Heart left ventricle (tissue), 16 donors: ENCODE results near the gene XXYLT1. TPM values are rescaled to one million over a fixed set of nuclear protein-coding genes. Genes with fewer than 3 reads are reported as not detected.

Experiments
- ATAC-seq, 4 donors: fragments of 200-7000 bp; cut with Tn5 transposase; one replicate each; pipeline ENCODE4 v1.9.1; 2020 to 2022; ENCODE audit warnings: moderate library complexity in 4 of 4, mild to moderate bottlenecking in 3 of 4, moderate number of reproducible peaks in 1 of 4
- DNase-seq, 5 donors: peaks; one replicate each; pipeline ENCODE4 v3.0.0-alpha.2; 2020
- H3K27ac ChIP-seq, 12 donors: fragments of 200-600 bp; sonication (generic) in 4 of 12; one replicate each; pipeline versions ENCODE4 v1.5.0 to v1.8.0; 2016 to 2022; ENCODE audit warnings: mild to moderate bottlenecking in 2 of 12
- H3K27me3 ChIP-seq, 9 donors: fragments of 200-600 bp; sonication (generic) in 2 of 9; one replicate each; pipeline versions ENCODE4 v1.5.1 to v1.8.0; 2016 to 2022; ENCODE audit warnings: mild to moderate bottlenecking in 3 of 9
- H3K36me3 ChIP-seq, 9 donors: fragments of 200-600 bp; sonication (generic) in 2 of 9; one replicate each; pipeline versions ENCODE4 v1.5.0 to v1.8.0; 2018 to 2022; ENCODE audit warnings: mild to moderate bottlenecking in 2 of 9
- H3K4me1 ChIP-seq, 12 donors: fragments of 200-600 bp; sonication (generic) in 4 of 12; one replicate each; pipeline versions ENCODE4 v1.5.0 to v1.8.0; 2016 to 2022; ENCODE audit warnings: mild to moderate bottlenecking in 3 of 12
- H3K4me3 ChIP-seq, 12 donors: fragments of 200-600 bp; sonication (generic) in 4 of 12; one replicate each; pipeline versions ENCODE4 v1.5.0 to v1.8.0; 2017 to 2022; ENCODE audit warnings: mild to moderate bottlenecking in 9 of 12, moderate library complexity in 4 of 12
- H3K9me3 ChIP-seq, 12 donors: fragments of 200-600 bp; sonication (generic) in 4 of 12; one replicate each; pipeline versions ENCODE4 v1.5.0 to v1.8.0; 2016 to 2022; ENCODE audit warnings: mild to moderate bottlenecking in 1 of 12
- CTCF ChIP-seq, 12 donors: fragments of 200-600 bp; sonication (generic) in 4 of 12; IDR thresholded peaks; one replicate each; pipeline versions ENCODE4 v1.5.0 to v1.8.0; 2018 to 2022; ENCODE audit warnings: antibody characterized with exemption in 12 of 12, mild to moderate bottlenecking in 5 of 12
- POLR2A ChIP-seq, 2 donors: fragments of 450-650 bp; IDR thresholded peaks; one replicate each; pipeline ENCODE4 v1.6.1; 2017; ENCODE audit warnings: antibody characterized with exemption in 2 of 2, mild to moderate bottlenecking in 2 of 2, moderate library complexity in 2 of 2
- WGBS, 4 donors: extraction: QIAGEN DNeasy Blood & Tissue Kit in 2 of 4; methylation state at CpG; one replicate each; pipeline versions ENCODE4 v1.1.5 to v1.1.7; 2013 to 2018; 5-methylcytosine and 5-hydroxymethylcytosine counted together
- intact Hi-C, 10 donors: fragments of 100-400 bp; cut with DNase I; formaldehyde crosslinking; loops; one replicate each; pipeline versions ENCODE4 v1.11.1 to v1.14.2; 2022
- polyA plus RNA-seq, 2 donors: library from polyadenylated mRNA; stranded (reverse); fragments of 200-250 nt; gene quantifications; one replicate each; pipeline ENCODE4 v1.2.3, GENCODE V29; 2013
- total RNA-seq, 9 donors: library from RNA; depleted of rRNA in 2 of 9; stranded (reverse); fragments of >200 nt in 2 of 9; fragmentation: NEBNext Ultra II Directional in 3 of 9; extraction: Animal tissue kit (Norgen Biotek cat#: 25700) in 3 of 9; gene quantifications; one replicate each; pipeline versions ENCODE4 v1.1.0 to v1.2.4, GENCODE V29; 2016 to 2023
- donor health status: ischemic (EF 13 %, LVEDD 7.1; RV severe dilation, severe dysfunction).
- donor health status: healthy with polysubstance abuse.
- donor health status: DM: no; HTN: yes; CAD: no.
- donor health status: DM: no; HTN: no; CAD: no.
- donor health status: ischemic (EF 25% LVEDD 6.9; RV normal size, moderate dysfunction).
- donor health status: ischemic (EF 25% LVEDD 5.7; RV mildly dilated, moderate dysfunction).
- donor health status: healthy.
- donor health status: DM: yes; HTN: yes; CAD: no.
- donor health status: ischemic (EF 35%, LVEDD 5.7; RV mildly dilated, moderate dysfunction).
- donor health status: nonischemic (EF 11% LVEDD 7.7; RV severe dilation, severe dysfunction).
- donor health status: DM: yes; HTN: yes; CAD: no.
- donor health status: PGD.
- donor health status: ischemic (EF 29% LVEDD 5.4; RV normal size, mild dysfunction).
- donor health status: nonischemic (EF 23%, LVEDD 6.1; RV moderate dilation, normal function).

Gene XXYLT1
- total and polyA plus RNA-seq, 11 donors: 1.9 to 8.6 (median 4.8) TPM

- Histone ChIP-seq H3K4me3 (no peak overlapping the region), H3K9me3 (no peaks in the 10 kb centered on the region), H3K36me3 (no peaks in the 10 kb centered on the region), H3K27ac (peak overlapping the region in 6 of 12 donors; percentile 1 to 38 (median 16)), H3K27me3 (no peaks in the 10 kb centered on the region), H3K4me1 (peaks cover 0 to 40% (median 31%) of the 10 kb centered on the region in 12 donors)
- TF ChIP-seq CTCF (IDR thresholded peaks at IDR 0.05): no peak
- no peak for TF ChIP-seq POLR2A (IDR thresholded peaks at IDR 0.05)
- DNase-seq (peak in 1 of 5 donors; percentile 16), ATAC-seq (peak in 3 of 4 donors; percentile 17 to 54 (median 27))
- intact Hi-C loops: loop anchor here in 1 of 10 donors (5.0 kb wide), 1 partner anchor 52 kb away; no protein-coding TSS in a partner anchor
- 48 to 65% (median 56%) methylated on average over 13 of the region's 13 CpGs for WGBS, 4 donors
Measured at GRCh38 chr3:195204360-195205163, 66.4 kb downstream of the XXYLT1 start.

- H3K36me3 ChIP-seq: no peaks in the 10 kb centered on the region
- no peak for TF ChIP-seq CTCF (IDR thresholded peaks at IDR 0.05)
- no peak for TF ChIP-seq POLR2A (IDR thresholded peaks at IDR 0.05)
- H3K27ac ChIP-seq: no peak overlapping the region
- H3K27me3 ChIP-seq: no peaks in the 10 kb centered on the region
- peak in 1 of 4 donors; percentile 23 for ATAC-seq
- intact Hi-C loops: no loop called here
- 88 to 94% (median 91%) methylated on average over 6 of the region's 6 CpGs for WGBS, 4 donors
- peaks cover 0 to 30% (median 22%) of the 10 kb centered on the region in 12 donors for H3K4me1 ChIP-seq
- DNase-seq: no peak
- no peaks in the 10 kb centered on the region for H3K9me3 ChIP-seq
- no peak overlapping the region for H3K4me3 ChIP-seq
Measured at GRCh38 chr3:195203606-195204005, 67.4 kb downstream of the XXYLT1 start.

- Histone ChIP-seq H3K27me3 (no peaks in the 10 kb centered on the region), H3K4me3 (no peak overlapping the region), H3K4me1 (peaks cover 0 to 35% (median 16%) of the 10 kb centered on the region in 12 donors), H3K36me3 (no peaks in the 10 kb centered on the region), H3K9me3 (no peaks in the 10 kb centered on the region), H3K27ac (no peak overlapping the region)
- TF ChIP-seq POLR2A (IDR thresholded peaks at IDR 0.05) (no peak), CTCF (IDR thresholded peaks at IDR 0.05) (no peak)
- 83 to 85% (median 84%) methylated on average over 3 of the region's 3 CpGs for WGBS, 4 donors
- intact Hi-C loops: no loop called here
- DNase-seq: no peak
- ATAC-seq: no peak
Measured at GRCh38 chr3:195201295-195201694, 69.7 kb downstream of the XXYLT1 start.

- no peaks in the 10 kb centered on the region for H3K27me3 ChIP-seq
- H3K27ac ChIP-seq: no peak overlapping the region
- no peaks in the 10 kb centered on the region for H3K36me3 ChIP-seq
- intact Hi-C loops: no loop called here
- 94 to 97% (median 96%) methylated on average over 14 of the region's 14 CpGs for WGBS, 4 donors
- no peak for ATAC-seq
- no peak for TF ChIP-seq POLR2A (IDR thresholded peaks at IDR 0.05)
- TF ChIP-seq CTCF (IDR thresholded peaks at IDR 0.05): no peak
- DNase-seq: no peak
- no peak overlapping the region for H3K4me3 ChIP-seq
- no peaks in the 10 kb centered on the region for H3K9me3 ChIP-seq
- peaks cover 0 to 41% (median 19%) of the 10 kb centered on the region in 12 donors for H3K4me1 ChIP-seq
Measured at GRCh38 chr3:195200010-195200822, 70.7 kb downstream of the XXYLT1 start.
